Rectal smooth muscle tissue (tissue), 1 donor: ENCODE measurements around the gene FIGN.

Experiments
- H3K27ac ChIP-seq: one replicate; pipeline ENCODE4 v1.7.0; 2013; ENCODE audit warnings: low read depth, low read length, inconsistent platforms
- H3K27me3 ChIP-seq: one replicate; pipeline ENCODE4 v1.7.0; 2013; ENCODE audit warnings: low read length; ENCODE audit not compliant: control insufficient read depth, insufficient read depth
- H3K36me3 ChIP-seq: one replicate; pipeline ENCODE4 v1.7.0; 2013; ENCODE audit warnings: low read length; ENCODE audit not compliant: control insufficient read depth, insufficient read depth
- H3K4me1 ChIP-seq: one replicate; pipeline ENCODE4 v1.7.0; 2013; ENCODE audit warnings: low read length; ENCODE audit not compliant: control insufficient read depth, insufficient read depth
- H3K4me3 ChIP-seq: one replicate; pipeline ENCODE4 v1.7.0; 2013; ENCODE audit warnings: low read length
- H3K9ac ChIP-seq: one replicate; pipeline ENCODE4 v1.7.0; 2013; ENCODE audit warnings: low read length

FIGN gene

GRCh38 chr2:163735685-163736432 lies at the start of gene FIGN:
Gene FIGN (minus strand): TSS chr2:163736008. CDS start chr2:163734927, 1,081 bp downstream.
- H3K4me3 ChIP-seq: peak within 1 kb of the TSS; percentile 82
- H3K27me3 ChIP-seq: no peaks in the 10 kb centered on the region
- no peaks in the 10 kb centered on the region for H3K36me3 ChIP-seq
- H3K27ac ChIP-seq: peak within 1 kb of the TSS; percentile 85
- peak within 1 kb of the TSS; percentile 38 for H3K9ac ChIP-seq
- H3K4me1 ChIP-seq: peaks cover 4% of the 10 kb centered on the region

GRCh38 chr2:163785162-163785561 lies 49.4 kb upstream of the FIGN start:
- H3K36me3 ChIP-seq: no peaks in the 10 kb centered on the region
- H3K27me3 ChIP-seq: no peaks in the 10 kb centered on the region
- no peak overlapping the region for H3K27ac ChIP-seq
- no peaks in the 10 kb centered on the region for H3K4me1 ChIP-seq
- H3K4me3 ChIP-seq: no peak overlapping the region
- no peak overlapping the region for H3K9ac ChIP-seq

GRCh38 chr2:163779970-163780597 lies 44.3 kb upstream of the FIGN start:
- Histone ChIP-seq H3K4me3 (no peak overlapping the region), H3K27me3 (no peaks in the 10 kb centered on the region), H3K27ac (no peak overlapping the region), H3K4me1 (no peaks in the 10 kb centered on the region), H3K36me3 (no peaks in the 10 kb centered on the region), H3K9ac (no peak overlapping the region)

GRCh38 chr2:163778045-163778781 lies 42.4 kb upstream of the FIGN start:
- Histone ChIP-seq H3K27me3 (no peaks in the 10 kb centered on the region), H3K36me3 (no peaks in the 10 kb centered on the region), H3K4me3 (no peak overlapping the region), H3K27ac (no peak overlapping the region), H3K4me1 (no peaks in the 10 kb centered on the region), H3K9ac (no peak overlapping the region)

DNA sequence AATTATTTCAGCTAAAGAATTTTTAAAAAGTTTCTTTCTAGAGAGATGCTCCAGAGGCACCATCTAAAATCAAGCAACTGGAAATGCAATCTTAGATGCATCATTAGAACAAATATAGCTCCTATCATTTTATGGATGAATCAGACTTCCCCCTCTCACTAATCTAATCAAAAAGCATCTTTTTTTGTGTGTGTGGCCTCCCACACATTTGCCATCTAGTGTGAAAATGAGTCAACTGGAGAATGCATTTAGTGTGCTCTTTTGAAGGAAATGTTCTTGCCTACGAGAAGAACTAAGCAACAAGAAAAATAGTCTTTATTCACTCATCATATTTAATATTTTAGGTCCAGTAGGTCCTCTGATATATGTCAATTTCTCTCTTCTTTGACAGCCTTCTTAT lies 39.5 kb upstream of the FIGN start:
- no peaks in the 10 kb centered on the region for H3K36me3 ChIP-seq
- H3K9ac ChIP-seq: no peak overlapping the region
- H3K4me1 ChIP-seq: no peaks in the 10 kb centered on the region
- no peak overlapping the region for H3K4me3 ChIP-seq
- H3K27me3 ChIP-seq: no peaks in the 10 kb centered on the region
- no peak overlapping the region for H3K27ac ChIP-seq

DNA sequence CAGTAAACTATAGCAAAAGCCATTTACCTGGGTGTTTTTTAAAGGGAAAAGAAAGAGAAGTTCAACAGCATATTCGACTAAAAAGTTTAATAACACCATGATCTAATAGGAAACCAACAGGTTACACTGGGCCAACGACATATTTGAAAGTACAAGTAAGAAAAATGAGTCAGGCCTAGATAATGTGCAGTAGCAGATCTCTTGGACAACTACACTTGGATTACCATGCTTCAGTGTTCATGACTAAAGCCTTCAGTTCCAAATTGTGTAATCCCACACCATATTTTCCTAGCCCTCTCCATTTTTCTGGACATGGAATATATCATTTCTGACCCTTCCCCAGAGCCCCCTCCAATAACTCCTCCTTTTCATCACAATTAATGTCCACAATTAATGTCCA lies 39.1 kb upstream of the FIGN start:
- Histone ChIP-seq H3K27ac (no peak overlapping the region), H3K4me3 (no peak overlapping the region), H3K4me1 (no peaks in the 10 kb centered on the region), H3K36me3 (no peaks in the 10 kb centered on the region), H3K9ac (no peak overlapping the region), H3K27me3 (no peaks in the 10 kb centered on the region)

GRCh38 chr2:163773276-163773675 lies 37.5 kb upstream of the FIGN start:
- no peak overlapping the region for H3K4me3 ChIP-seq
- H3K4me1 ChIP-seq: no peaks in the 10 kb centered on the region
- H3K27me3 ChIP-seq: no peaks in the 10 kb centered on the region

GRCh38 chr2:163771596-163771995 lies 35.8 kb upstream of the FIGN start:
- Histone ChIP-seq H3K4me3 (no peak overlapping the region), H3K4me1 (no peaks in the 10 kb centered on the region), H3K27me3 (no peaks in the 10 kb centered on the region), H3K9ac (no peak overlapping the region), H3K27ac (no peak overlapping the region), H3K36me3 (no peaks in the 10 kb centered on the region)

More at GRCh38 chr2:163773276-163773675, 37.5 kb upstream of the FIGN start:
- no peak overlapping the region for H3K27ac ChIP-seq
- H3K9ac ChIP-seq: no peak overlapping the region
- no peaks in the 10 kb centered on the region for H3K36me3 ChIP-seq

- no peak overlapping the region for H3K9ac ChIP-seq
- H3K36me3 ChIP-seq: no peaks in the 10 kb centered on the region
- no peaks in the 10 kb centered on the region for H3K4me1 ChIP-seq
- no peaks in the 10 kb centered on the region for H3K27me3 ChIP-seq
- no peak overlapping the region for H3K4me3 ChIP-seq
- H3K27ac ChIP-seq: no peak overlapping the region
Observed at GRCh38 chr2:163768881-163769695, 33.3 kb upstream of the FIGN start.

DNA sequence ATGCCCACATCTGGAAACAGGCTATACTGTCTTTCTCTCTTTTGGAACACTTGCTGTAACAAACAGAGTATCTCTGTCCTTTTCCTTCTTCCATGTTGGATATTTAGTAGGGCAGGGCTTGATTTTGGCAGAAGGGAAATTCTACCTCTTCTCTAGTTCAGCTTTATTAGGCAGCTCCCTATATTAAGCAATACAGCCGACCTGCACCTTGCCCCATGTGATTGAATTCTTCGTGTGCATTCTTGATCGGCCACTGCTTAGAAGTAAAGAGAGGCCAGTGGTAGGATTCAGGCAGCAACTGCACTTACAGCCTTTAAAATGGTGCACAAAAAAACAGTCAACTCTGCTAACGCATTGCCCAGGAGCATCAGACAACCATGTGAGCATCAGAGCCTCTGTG lies 31.3 kb upstream of the FIGN start:
- no peak overlapping the region for H3K9ac ChIP-seq
- H3K27me3 ChIP-seq: no peaks in the 10 kb centered on the region
- H3K27ac ChIP-seq: no peak overlapping the region
- no peaks in the 10 kb centered on the region for H3K36me3 ChIP-seq
- H3K4me1 ChIP-seq: no peaks in the 10 kb centered on the region
- H3K4me3 ChIP-seq: no peak overlapping the region

- Histone ChIP-seq H3K4me3 (no peak overlapping the region), H3K36me3 (no peaks in the 10 kb centered on the region), H3K4me1 (no peaks in the 10 kb centered on the region), H3K27ac (no peak overlapping the region), H3K9ac (no peak overlapping the region), H3K27me3 (no peaks in the 10 kb centered on the region)
Observed at GRCh38 chr2:163764566-163764965, 28.8 kb upstream of the FIGN start.

DNA sequence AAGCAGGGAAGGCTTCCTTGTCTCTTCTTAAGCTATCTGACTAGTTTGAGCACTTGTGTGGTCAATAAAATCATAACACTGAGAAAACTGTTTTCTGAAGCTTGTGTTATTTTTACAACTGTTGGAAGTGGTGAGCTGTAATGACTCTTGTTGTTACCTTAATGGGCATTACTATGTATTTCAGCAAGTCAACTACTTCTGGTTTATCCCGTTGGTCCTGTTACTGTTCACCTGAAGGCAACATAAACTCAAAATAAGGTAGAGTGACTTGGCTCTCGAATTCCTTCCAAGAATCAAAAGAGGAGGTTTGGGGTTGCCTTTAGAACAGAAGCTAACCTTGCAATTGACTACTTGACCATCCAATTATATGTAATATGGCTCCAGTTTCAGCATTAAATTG lies 23.2 kb upstream of the FIGN start:
- Histone ChIP-seq H3K27ac (no peak overlapping the region), H3K36me3 (no peaks in the 10 kb centered on the region), H3K9ac (no peak overlapping the region), H3K4me3 (no peak overlapping the region), H3K4me1 (no peaks in the 10 kb centered on the region), H3K27me3 (no peaks in the 10 kb centered on the region)
